Measurements from ENCODE around the gene TRIM17. TPM values are rescaled to one million over a fixed set of nuclear protein-coding genes. Genes with fewer than 3 reads are reported as not detected.

The TRIM17 gene
- total RNA-seq, 1 experiment from 2014 or later: 0.54 TPM

GRCh38 chr1:228401782-228402640, 14.7 kb downstream of the TRIM17 start:
- no peak for DNase-seq (ENCODE audit: low spot score)
- no TSS peak for BruUV-seq (replicated peaks)
- H3K27ac ChIP-seq (ENCODE audit: low read depth, low read length, poor library complexity, severe bottlenecking): no peak overlapping the region

GRCh38 chr1:228400692-228401454, 15.8 kb downstream of the TRIM17 start:
- no TSS peak for BruUV-seq (replicated peaks)
- H3K4me3 ChIP-seq (ENCODE audit: low read depth, low read length, poor library complexity, severe bottlenecking): no peak overlapping the region
- H3K9me3 ChIP-seq (ENCODE audit: low read depth, low read length, poor library complexity, severe bottlenecking): no peaks in the 10 kb centered on the region
- POLR2A ChIA-PET (ENCODE audit: low non-redundant PET): no interaction called here
- no peak for TF ChIP-seq CTCF (conservative IDR thresholded peaks at IDR 0.05; ENCODE audit: low read depth, low read length)
- no peak for TF ChIP-seq EZH2 (IDR thresholded peaks at IDR 0.05; ENCODE audit: borderline replicate concordance, low read depth, low read length, poor library complexity, severe bottlenecking)
- intact Hi-C loops (cut with micrococcal nuclease; ENCODE audit: unreplicated experiment): no loop called here
- no peaks in the 10 kb centered on the region for H3K27me3 ChIP-seq (replicated peaks; ENCODE audit: insufficient read depth, low read depth, low read length, poor library complexity)
- H3K36me3 ChIP-seq (ENCODE audit: insufficient read depth, low read length, poor library complexity, severe bottlenecking): peaks cover 45% of the 10 kb centered on the region
- DNase-seq (ENCODE audit: low spot score): no peak
- CTCF ChIA-PET: no interaction called here
- peaks cover 5% of the 10 kb centered on the region for H3K4me1 ChIP-seq (ENCODE audit: insufficient read depth, low read length, poor library complexity, severe bottlenecking)
- no peak overlapping the region for H3K27ac ChIP-seq (ENCODE audit: low read depth, low read length, poor library complexity, severe bottlenecking)

More at GRCh38 chr1:228401782-228402640, 14.7 kb downstream of the TRIM17 start:
- no peak for TF ChIP-seq CTCF (conservative IDR thresholded peaks at IDR 0.05; ENCODE audit: low read depth, low read length)
- TF ChIP-seq EZH2 (IDR thresholded peaks at IDR 0.05; ENCODE audit: borderline replicate concordance, low read depth, low read length, poor library complexity, severe bottlenecking): no peak
- no peaks in the 10 kb centered on the region for H3K9me3 ChIP-seq (ENCODE audit: low read depth, low read length, poor library complexity, severe bottlenecking)
- CTCF ChIA-PET: no interaction called here
- POLR2A ChIA-PET (ENCODE audit: low non-redundant PET): no interaction called here
- H3K36me3 ChIP-seq (ENCODE audit: insufficient read depth, low read length, poor library complexity, severe bottlenecking): peaks cover 33% of the 10 kb centered on the region
- no peaks in the 10 kb centered on the region for H3K27me3 ChIP-seq (replicated peaks; ENCODE audit: insufficient read depth, low read depth, low read length, poor library complexity)
- H3K4me1 ChIP-seq (ENCODE audit: insufficient read depth, low read length, poor library complexity, severe bottlenecking): peaks cover 5% of the 10 kb centered on the region
- intact Hi-C loops (cut with micrococcal nuclease; ENCODE audit: unreplicated experiment): no loop called here
- no peak overlapping the region for H3K4me3 ChIP-seq (ENCODE audit: low read depth, low read length, poor library complexity, severe bottlenecking)

- Histone ChIP-seq H3K9me3 (ENCODE audit: low read depth, low read length, poor library complexity, severe bottlenecking) (no peaks in the 10 kb centered on the region), H3K27ac (ENCODE audit: low read depth, low read length, poor library complexity, severe bottlenecking) (no peak overlapping the region), H3K4me3 (ENCODE audit: low read depth, low read length, poor library complexity, severe bottlenecking) (no peak overlapping the region), H3K27me3 (replicated peaks; ENCODE audit: insufficient read depth, low read depth, low read length, poor library complexity) (no peaks in the 10 kb centered on the region), H3K4me1 (ENCODE audit: insufficient read depth, low read length, poor library complexity, severe bottlenecking) (peaks cover 5% of the 10 kb centered on the region), H3K36me3 (ENCODE audit: insufficient read depth, low read length, poor library complexity, severe bottlenecking) (peaks cover 51% of the 10 kb centered on the region)
- TF ChIP-seq CTCF (conservative IDR thresholded peaks at IDR 0.05; ENCODE audit: low read depth, low read length): no peak
- no peak for TF ChIP-seq EZH2 (IDR thresholded peaks at IDR 0.05; ENCODE audit: borderline replicate concordance, low read depth, low read length, poor library complexity, severe bottlenecking)
- POLR2A ChIA-PET (ENCODE audit: low non-redundant PET): no interaction called here
- DNase-seq (ENCODE audit: low spot score): no peak
- intact Hi-C loops (cut with micrococcal nuclease; ENCODE audit: unreplicated experiment): no loop called here
- BruUV-seq (replicated peaks): no TSS peak
- CTCF ChIA-PET: no interaction called here
Observed at GRCh38 chr1:228400237-228400651, 16.4 kb downstream of the TRIM17 start.
